ENCODE data around the gene FAM47A. TPM values are rescaled to one million over a fixed set of nuclear protein-coding genes. Genes with fewer than 3 reads are reported as not detected.

The FAM47A gene
- total RNA-seq, 4 donors from 2014 or later: not detected

GRCh38 chrX:34130980-34131744 is 952 bp downstream of the FAM47A start:
- TF ChIP-seq EP300 (IDR thresholded peaks at IDR 0.05): no peak
- no peak for TF ChIP-seq CTCF (IDR thresholded peaks at IDR 0.05)
- no peak for TF ChIP-seq POLR2A (IDR thresholded peaks at IDR 0.05)
- no peaks in the 10 kb centered on the region for H3K9me3 ChIP-seq
- H3K4me3 ChIP-seq: no peak overlapping the region
- H3K27me3 ChIP-seq: no peaks in the 10 kb centered on the region
- no peak for DNase-seq (ENCODE audit: low spot score in 2 of 2)
- no peak overlapping the region for H3K27ac ChIP-seq
- no peaks in the 10 kb centered on the region for H3K4me1 ChIP-seq
- H3K36me3 ChIP-seq: no peaks in the 10 kb centered on the region
- WGBS, 2 donors: 94% methylated on average over 29 to 40 of the region's 41 CpGs

GRCh38 chrX:34130501-34130900 is 1.6 kb downstream of the FAM47A start:
- no peaks in the 10 kb centered on the region for H3K9me3 ChIP-seq
- 88 to 93% methylated on average over 16 to 29 of the region's 29 CpGs for WGBS, 2 donors
- DNase-seq (ENCODE audit: low spot score in 2 of 2): no peak

GRCh38 chrX:34126011-34126410 is 6.1 kb downstream of the FAM47A start:
- 88 to 100% methylated on average over 1 to 5 of the region's 5 CpGs for WGBS, 2 donors

More at GRCh38 chrX:34130501-34130900, 1.6 kb downstream of the FAM47A start:
- Histone ChIP-seq H3K4me3 (no peak overlapping the region), H3K4me1 (no peaks in the 10 kb centered on the region), H3K27ac (no peak overlapping the region), H3K36me3 (no peaks in the 10 kb centered on the region), H3K27me3 (no peaks in the 10 kb centered on the region)
- TF ChIP-seq EP300 (IDR thresholded peaks at IDR 0.05): no peak
- no peak for TF ChIP-seq POLR2A (IDR thresholded peaks at IDR 0.05)
- no peak for TF ChIP-seq CTCF (IDR thresholded peaks at IDR 0.05)

GRCh38 chrX:34119122-34119521 is 13.0 kb downstream of the FAM47A start:
- no peaks in the 10 kb centered on the region for H3K27me3 ChIP-seq

More at GRCh38 chrX:34126011-34126410, 6.1 kb downstream of the FAM47A start:
- Histone ChIP-seq H3K27ac (no peak overlapping the region), H3K9me3 (peaks cover 0 to 4% (median 0%) of the 10 kb centered on the region in 4 donors), H3K27me3 (no peaks in the 10 kb centered on the region), H3K4me1 (no peaks in the 10 kb centered on the region), H3K4me3 (no peak overlapping the region), H3K36me3 (no peaks in the 10 kb centered on the region)
- no peak for TF ChIP-seq EP300 (IDR thresholded peaks at IDR 0.05)
- TF ChIP-seq POLR2A (IDR thresholded peaks at IDR 0.05): no peak
- no peak for TF ChIP-seq CTCF (IDR thresholded peaks at IDR 0.05)
- no peak for DNase-seq (ENCODE audit: low spot score in 2 of 2)

More at GRCh38 chrX:34119122-34119521, 13.0 kb downstream of the FAM47A start:
- no peaks in the 10 kb centered on the region for H3K36me3 ChIP-seq
- TF ChIP-seq CTCF (IDR thresholded peaks at IDR 0.05) (no peak), POLR2A (IDR thresholded peaks at IDR 0.05) (no peak), EP300 (IDR thresholded peaks at IDR 0.05) (no peak)
- 50 to 72% methylated on average over 2 of the region's 2 CpGs for WGBS, 2 donors
- no peaks in the 10 kb centered on the region for H3K4me1 ChIP-seq
- peaks cover 0 to 4% (median 0%) of the 10 kb centered on the region in 4 donors for H3K9me3 ChIP-seq
- H3K4me3 ChIP-seq: no peak overlapping the region
- no peak for DNase-seq (ENCODE audit: low spot score in 2 of 2)
- H3K27ac ChIP-seq: no peak overlapping the region

All from tibial nerve (tissue), 4 donors.